Endothelial cell of umbilical vein (primary cell): Measurements from ENCODE around the gene HTR1E. TPM values are rescaled to one million over a fixed set of nuclear protein-coding genes. Genes with fewer than 3 reads are reported as not detected.

Source experiments
- BruUV-seq: library from RNA; stranded (reverse); fragments of 400-500 nt; replicated peaks from 2 replicates; lab custom pipeline; 2021; lab: Mats Ljungman, UMichigan
- CTCF ChIA-PET: fragments of 300-600, 350-600 bp; sonication (Branson Sonifier 250); formaldehyde crosslinking; loops from one replicate; lab custom pipeline; 2021; ENCODE audit warnings: antibody characterized with exemption, inconsistent platforms; lab: Charles Lee
- POLR2A ChIA-PET: fragments of 300-600, 350-600 bp; sonication (Branson Sonifier 250); formaldehyde crosslinking; loops from one replicate; lab custom pipeline; 2021; ENCODE audit warnings: antibody characterized with exemption, inconsistent platforms; lab: Charles Lee
- DNase-seq: peaks from one replicate; pipeline ENCODE4 v3.0.0-alpha.2; 2011; ENCODE audit warnings: low read depth, low spot score
- FAIRE-seq: peaks from 2 replicates; lab custom pipeline; 2011; peaks lifted over from hg19 to GRCh38; lab: Jason Lieb, UNC
- H2AFZ ChIP-seq: 2 replicates; pipeline ENCODE4 v1.6.0; 2012; ENCODE audit warnings: low read depth, low read length, control low read depth, inconsistent platforms
- H3K27ac ChIP-seq: 2 replicates; pipeline ENCODE4 v1.5.1; 2011; ENCODE audit warnings: low read depth, mild to moderate bottlenecking, control low read depth, low read length, moderate library complexity; ENCODE audit not compliant: insufficient read depth
- H3K27me3 ChIP-seq, 2 experiments: 2 replicates each; pipeline versions ENCODE4 v1.6.0 to v1.6.1; 2011; ENCODE audit warnings: low read length in 2 of 2, mixed read lengths in 1 of 2; ENCODE audit not compliant: control insufficient read depth in 2 of 2, insufficient read depth in 2 of 2
- H3K36me3 ChIP-seq, 2 experiments: 2 replicates in 1 of 2; 3 replicates in 1 of 2; pipeline ENCODE4 v1.5.1; 2011; ENCODE audit warnings: low read length in 2 of 2, mild to moderate bottlenecking in 1 of 2, moderate library complexity in 1 of 2; ENCODE audit not compliant: control insufficient read depth in 2 of 2, insufficient read depth in 2 of 2; ENCODE audit errors: extremely low read depth in 1 of 2
- H3K4me1 ChIP-seq: 3 replicates; pipeline ENCODE4 v1.5.1; 2011; ENCODE audit warnings: mild to moderate bottlenecking, low read length; ENCODE audit not compliant: control insufficient read depth, insufficient read depth; ENCODE audit errors: extremely low read depth
- H3K4me2 ChIP-seq: 2 replicates; pipeline ENCODE4 v1.6.1; 2011; ENCODE audit warnings: low read length, control low read depth, mixed read lengths; ENCODE audit not compliant: insufficient read depth
- H3K4me3 ChIP-seq, 3 experiments: fragments of 200-600 bp in 1 of 3; sonication (generic), shearing (Covaris generic) in 1 of 3; replicated peaks in 1 of 3; 2 replicates each; pipeline ENCODE4 v1.5.1; 2011 to 2016; ENCODE audit warnings: control low read depth in 3 of 3, low read length in 3 of 3, mild to moderate bottlenecking in 2 of 3, inconsistent platforms in 1 of 3, low read depth in 1 of 3, moderate library complexity in 1 of 3; ENCODE audit not compliant: insufficient read depth in 1 of 3
- H3K79me2 ChIP-seq: 2 replicates; pipeline ENCODE4 v1.6.0; 2012; ENCODE audit warnings: low read length, inconsistent platforms; ENCODE audit not compliant: control insufficient read depth, insufficient read depth
- H3K9ac ChIP-seq: replicated peaks from 2 replicates; pipeline ENCODE3; 2011; ENCODE audit warnings: low read length, control low read depth; ENCODE audit not compliant: insufficient read depth; ENCODE audit errors: extremely low read depth
- H3K9me1 ChIP-seq: replicated peaks from 3 replicates; pipeline ENCODE4 v1.6.0; 2011; ENCODE audit warnings: mild to moderate bottlenecking, low read length; ENCODE audit not compliant: control insufficient read depth, insufficient read depth; ENCODE audit errors: extremely low read depth
- H3K9me3 ChIP-seq: replicated peaks from 2 replicates; pipeline ENCODE4 v1.5.1; 2012; ENCODE audit warnings: low read length, inconsistent platforms; ENCODE audit not compliant: control insufficient read depth, insufficient read depth
- H4K20me1 ChIP-seq: replicated peaks from 2 replicates; pipeline ENCODE3; 2011; ENCODE audit warnings: mild to moderate bottlenecking, low read length; ENCODE audit not compliant: control insufficient read depth, insufficient read depth; ENCODE audit errors: extremely low read depth
- CTCF ChIP-seq, 2 donors: IDR thresholded peaks; 1 replicate in 1 of 2; 2 replicates in 1 of 2; pipeline ENCODE4 v1.5.1; 2011; ENCODE audit warnings: low read length in 2 of 2, mild to moderate bottlenecking in 2 of 2, moderate library complexity in 2 of 2, control low read depth in 1 of 2, inconsistent platforms in 1 of 2, low read depth in 1 of 2; ENCODE audit not compliant: insufficient read depth in 1 of 2; ENCODE audit errors: extremely low read depth in 1 of 2
- EZH2 ChIP-seq: IDR thresholded peaks from 2 replicates; pipeline ENCODE4 v1.6.1; 2012; ENCODE audit warnings: borderline replicate concordance, low read depth, mild to moderate bottlenecking, moderate library complexity, low read length, inconsistent platforms; ENCODE audit not compliant: severe bottlenecking
- FOS ChIP-seq: IDR thresholded peaks from 2 replicates; pipeline ENCODE4 v1.6.1; 2011; ENCODE audit warnings: mild to moderate bottlenecking, low read length, moderate library complexity, borderline replicate concordance; ENCODE audit not compliant: insufficient read depth
- GATA2 ChIP-seq: IDR thresholded peaks from 2 replicates; pipeline ENCODE4 v1.7.0; 2011; ENCODE audit warnings: low read depth, mild to moderate bottlenecking, moderate library complexity, mixed read lengths, low read length; ENCODE audit not compliant: insufficient read length, insufficient read depth
- JUN ChIP-seq: IDR thresholded peaks from 2 replicates; pipeline ENCODE4 v1.6.1; 2011; ENCODE audit warnings: borderline replicate concordance, low read depth; ENCODE audit not compliant: insufficient read length, insufficient read depth
- MYC ChIP-seq: IDR thresholded peaks from one replicate; pipeline ENCODE4 v1.6.1; 2011; ENCODE audit warnings: mild to moderate bottlenecking, low read depth, low read length
- POLR2A ChIP-seq: IDR thresholded peaks from 2 replicates; pipeline ENCODE4 v1.6.1; 2012; ENCODE audit warnings: low read depth, mild to moderate bottlenecking, control low read depth, low read length
- POLR2AphosphoS5 ChIP-seq: IDR thresholded peaks from 2 replicates; pipeline ENCODE4 v1.6.1; 2012; ENCODE audit warnings: low read depth, mild to moderate bottlenecking, control low read depth, low read length, moderate library complexity; ENCODE audit not compliant: insufficient read depth
- dilution Hi-C: fragments of 300-500 bp; cut with MboI; formaldehyde crosslinking; loops from one replicate; pipeline ENCODE4 v1.15.0; 2019; ENCODE audit warnings: low sequenced_read_pairs; ENCODE audit not compliant: extremely low pct_ligation_motif_present
- intact Hi-C: fragments of 100-400 bp; cut with micrococcal nuclease; formaldehyde crosslinking; loops from one replicate; pipeline ENCODE4 v1.10.0; 2022
- polyA plus RNA-seq, 4 experiments: library from polyadenylated mRNA; depleted of rRNA in 3 of 4; stranded (reverse) in 3 of 4; unstranded in 1 of 4; fragments of >200 nt; gene quantifications; 2 replicates each; pipeline versions ENCODE4 v1.2.1 to v1.2.3, GENCODE V29; 2011 to 2012; ENCODE audit warnings: missing spikeins in 1 of 4
- total RNA-seq: library from RNA; stranded (reverse); gene quantifications from 2 replicates; pipeline ENCODE4 v1.2.3, GENCODE V29; 2021
- TF ChIP-seq, protein P1 (sequence below): IDR thresholded peaks from 2 replicates; pipeline ENCODE4 v1.6.1; 2011; ENCODE audit not compliant: insufficient read depth, insufficient read length

Gene HTR1E
- total and polyA plus RNA-seq, 2 donors (not counting 3 experiments of a cell fraction or from before 2014, with no cell fraction given): not detected

GRCh38 chr6:86966271-86966670 is 28.9 kb downstream of the HTR1E start:
- TF ChIP-seq MYC (no peak), POLR2AphosphoS5 (no peak), CTCF (IDR thresholded peaks at IDR 0.05; ENCODE audit: extremely low read depth in 1 of 2, insufficient read depth in 1 of 2, low read depth in 1 of 2, low read length in 2 of 2) (no peak), EZH2 (no peak), FOS (no peak), POLR2A (no peak), JUN (no peak), GATA2 (no peak)
- TF ChIP-seq, protein P1, sequence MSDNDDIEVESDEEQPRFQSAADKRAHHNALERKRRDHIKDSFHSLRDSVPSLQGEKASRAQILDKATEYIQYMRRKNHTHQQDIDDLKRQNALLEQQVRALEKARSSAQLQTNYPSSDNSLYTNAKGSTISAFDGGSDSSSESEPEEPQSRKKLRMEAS: no peak
- FAIRE-seq (no peak), DNase-seq (no peak)
- Histone ChIP-seq H3K9me1 (no peaks in the 10 kb centered on the region), H3K9me3 (no peaks in the 10 kb centered on the region), H3K27ac (no peak overlapping the region), H4K20me1 (no peaks in the 10 kb centered on the region), H3K4me2 (no peak overlapping the region), H3K9ac (no peak overlapping the region), H3K4me3 (no peak overlapping the region), H2AFZ (no peak overlapping the region), H3K79me2 (no peaks in the 10 kb centered on the region), H3K36me3 (no peaks in the 10 kb centered on the region), H3K4me1 (peaks cover 5% of the 10 kb centered on the region), H3K27me3 (no peaks in the 10 kb centered on the region)
- ChIA-PET CTCF (interaction anchor here (1.1 kb wide), 1 partner anchor 27 kb away, joined by 3 read pairs; no protein-coding TSS in a partner anchor), POLR2A (no interaction called here)
- dilution Hi-C loops: no loop called here
- no TSS peak for BruUV-seq
- intact Hi-C loops: no loop called here
